ENCODE data around the gene GPR153.
"Not testable (repeated sequence)": the region's sequence is repeated elsewhere in the genome, so short reads cannot be mapped to it uniquely, and the experiment has no call there.

The GPR153 gene

GRCh38 chr1:6222636-6223035 lies 38.3 kb downstream of the GPR153 start:
- DNase-seq, result no peak

DNA sequence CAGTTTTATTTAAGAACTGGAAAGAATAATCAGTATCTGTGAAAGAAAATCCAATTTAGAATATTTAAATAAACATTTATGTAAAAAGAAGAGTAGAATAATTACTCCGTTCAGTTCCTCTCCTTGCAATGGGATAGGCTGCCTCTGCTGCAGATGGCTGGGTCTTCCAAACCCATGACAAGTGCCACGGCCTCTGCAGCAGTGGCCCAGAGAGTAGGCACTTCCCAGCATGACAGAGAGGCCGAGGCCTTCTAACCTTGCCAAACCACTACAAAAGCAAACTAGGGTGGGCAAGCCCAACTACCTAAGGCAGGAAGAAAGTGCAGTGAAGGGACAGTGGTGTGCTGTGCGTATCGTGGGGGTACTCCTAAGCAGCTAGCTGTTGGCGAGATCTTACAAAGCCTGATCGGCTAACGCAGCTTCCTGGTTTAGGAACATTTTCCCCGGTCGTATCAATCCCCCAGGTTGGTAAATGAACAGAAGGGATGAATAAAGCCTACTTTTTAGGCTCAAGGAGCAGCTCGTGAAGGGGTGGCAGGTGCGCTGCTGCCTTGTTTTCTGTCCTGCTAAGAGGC lies 39.6 kb downstream of the GPR153 start:
- no peak for DNase-seq

DNA sequence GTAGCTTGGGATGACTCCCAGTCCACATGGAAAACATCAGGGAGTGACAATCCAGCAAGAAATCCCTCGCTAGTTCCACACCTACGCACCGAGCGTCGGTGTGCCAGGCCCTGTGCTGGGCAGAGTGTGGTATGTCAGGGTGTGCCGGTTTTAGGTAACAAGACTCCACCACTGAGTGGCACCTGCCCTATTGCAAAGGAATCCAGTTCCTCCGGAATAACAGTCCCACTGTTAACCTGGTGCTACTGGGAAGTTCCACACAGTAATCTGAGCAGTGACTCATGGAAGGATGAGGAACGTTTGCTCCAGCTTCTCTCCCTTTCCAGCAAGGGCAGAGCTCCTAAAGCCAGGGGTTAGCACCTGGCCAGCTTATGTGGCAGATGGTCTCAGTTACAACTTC lies 40.7 kb downstream of the GPR153 start:
- no peak for DNase-seq

DNA sequence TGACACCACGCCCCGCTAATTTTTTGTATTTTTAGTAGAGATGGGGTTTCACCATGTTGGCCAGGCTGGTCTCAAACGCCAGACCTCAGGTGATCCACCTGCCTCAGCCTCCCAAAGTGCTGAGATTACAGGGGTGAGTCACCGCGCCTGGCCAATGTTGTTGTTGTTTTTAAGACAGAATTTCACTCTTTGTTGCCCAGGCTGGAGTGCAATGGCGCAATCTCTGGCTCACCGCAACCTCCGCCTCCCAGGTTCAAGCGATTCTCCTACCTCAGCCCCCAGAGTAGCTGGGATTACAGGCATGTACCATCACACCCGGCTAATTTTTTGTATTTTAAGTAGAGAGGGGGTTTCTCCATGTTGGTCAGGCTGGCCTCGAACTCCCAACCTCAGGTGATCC lies 41.3 kb downstream of the GPR153 start:
- DNase-seq, result not testable (repeated sequence)

- no peak for DNase-seq
Measured at GRCh38 chr1:6218375-6219164, 42.3 kb downstream of the GPR153 start.

GRCh38 chr1:6212193-6212959 lies 48.5 kb downstream of the GPR153 start:
- no peak for DNase-seq

DNA sequence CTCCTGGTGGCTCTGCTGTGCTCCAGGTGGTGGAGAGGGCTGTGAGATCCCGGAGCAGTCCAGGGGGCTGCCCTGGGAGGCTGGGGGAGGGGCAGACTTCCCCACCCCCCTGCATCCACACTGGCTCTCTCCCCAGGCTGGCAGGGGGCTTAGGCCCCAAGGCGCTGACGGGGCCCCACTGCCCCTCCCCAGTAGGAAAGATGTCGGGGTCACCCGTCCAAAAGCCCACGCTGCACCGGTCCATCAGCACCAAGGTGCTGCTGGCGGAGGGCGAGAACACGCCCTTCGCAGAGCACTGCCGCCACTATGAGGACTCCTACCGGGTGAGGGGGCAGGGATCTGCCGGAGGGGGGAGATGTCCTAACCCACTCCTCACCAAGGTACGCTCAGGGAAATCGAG lies 49.2 kb downstream of the GPR153 start:
- DNase-seq, result no peak

- no peak for DNase-seq
Measured at GRCh38 chr1:6210591-6211355, 50.1 kb downstream of the GPR153 start.

GRCh38 chr1:6209661-6210580 lies 51.0 kb downstream of the GPR153 start:
- no peak for DNase-seq

- DNase-seq, result no peak
Measured at GRCh38 chr1:6208723-6209660, 51.9 kb downstream of the GPR153 start.

DNA sequence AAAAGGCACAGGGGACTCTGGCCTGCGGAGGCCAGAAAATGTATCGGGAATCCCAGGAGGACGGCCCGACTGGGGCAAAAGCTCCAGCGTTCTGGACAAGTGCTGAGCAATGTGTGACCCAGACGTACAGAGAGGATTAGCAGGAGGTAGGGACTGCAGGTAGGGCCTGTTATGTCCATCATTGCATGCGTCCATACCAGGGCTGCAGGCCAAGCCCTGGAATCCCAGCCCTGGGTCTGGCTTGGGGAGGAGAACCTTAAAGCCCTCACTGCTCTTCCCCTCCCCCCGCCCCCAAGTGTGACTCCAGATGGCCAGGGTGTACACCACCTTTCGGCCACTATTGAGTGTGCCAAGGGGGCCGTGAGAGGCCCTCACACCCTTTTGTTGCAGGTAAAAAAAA lies 53.0 kb downstream of the GPR153 start:
- no peak for DNase-seq

- no peak for DNase-seq
Measured at GRCh38 chr1:6207075-6207885, 53.6 kb downstream of the GPR153 start.

- no peak for DNase-seq
Measured at GRCh38 chr1:6206520-6206855, 54.4 kb downstream of the GPR153 start.

DNA sequence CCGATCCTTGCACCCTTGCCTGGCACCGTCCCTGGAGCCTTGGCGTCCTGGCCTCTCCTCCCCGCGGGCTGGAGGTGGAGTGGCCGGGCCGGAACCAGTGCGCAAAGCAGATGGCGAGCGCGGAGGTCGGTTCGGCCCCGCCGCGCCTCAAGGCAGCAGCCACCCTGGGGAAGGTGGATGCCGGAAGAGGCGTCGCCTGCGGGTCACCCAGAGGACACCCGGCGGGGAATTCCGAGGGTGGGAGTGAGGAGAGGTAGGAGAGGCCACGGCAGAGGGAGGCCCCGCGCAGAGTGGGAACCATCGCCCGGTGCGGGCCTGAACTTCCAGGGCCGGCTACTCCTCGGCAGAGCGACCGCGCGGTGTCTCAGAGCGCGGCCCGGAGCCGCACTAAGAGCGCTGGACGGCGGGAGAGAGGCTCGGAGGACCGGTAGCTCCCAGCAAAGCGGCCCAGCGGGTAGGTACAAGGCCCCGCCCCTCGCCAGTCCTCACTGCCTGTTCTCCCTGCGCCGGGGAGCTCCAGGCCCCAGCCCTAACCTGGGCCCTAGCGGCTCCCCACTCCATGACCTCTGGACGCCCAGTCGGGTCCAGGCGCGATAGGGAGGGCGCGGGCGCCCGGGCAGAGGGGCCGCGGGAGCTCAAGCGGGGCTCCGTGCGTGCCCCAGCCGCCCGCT lies 54.9 kb downstream of the GPR153 start, which contains the start of gene RNF207:
RNF207 (plus strand) TSS at position 271 of the 671 bp plus-strand sequence. CDS start 417 bp downstream, outside the sequence.
- DNase-seq, result no peak

DNA sequence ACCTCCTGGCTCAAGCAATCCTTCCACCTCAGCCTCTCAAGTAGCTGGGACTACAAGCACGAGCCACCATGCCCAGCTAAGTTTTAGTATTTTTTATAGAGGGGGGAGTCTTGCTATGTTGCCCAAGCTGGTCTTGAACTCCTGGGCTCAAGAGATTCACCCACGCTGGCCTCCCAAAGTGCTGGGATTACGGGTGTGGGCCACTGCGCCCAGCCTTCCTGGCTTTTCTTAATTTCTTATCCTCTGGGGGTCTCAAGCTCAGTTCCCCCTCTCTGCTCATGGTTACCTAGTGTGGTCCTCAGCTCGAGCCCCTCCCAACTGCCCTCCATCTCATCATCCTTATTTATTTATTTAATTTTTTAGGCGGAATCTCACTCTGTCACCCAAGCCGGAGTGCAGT lies 58.6 kb downstream of the GPR153 start:
- no peak for DNase-seq

GRCh38 chr1:6200188-6200809 lies 60.6 kb downstream of the GPR153 start:
- no peak for DNase-seq

GRCh38 chr1:6199298-6200187 lies 61.4 kb downstream of the GPR153 start, which contains the start of gene RPL22:
TSS of gene RPL22 (minus strand) at chr1:6199595. CDS start at chr1:6199573, 22 bp downstream.
- DNase-seq, result peak; percentile 99
